Fibroblast of lung (primary cell): ENCODE measurements around the gene HUNK.

Experiments
- EZH2 ChIP-seq: IDR thresholded peaks from 2 replicates; pipeline ENCODE4 v1.5.1; 2012; ENCODE audit warnings: low read length, control low read depth, mild to moderate bottlenecking; ENCODE audit errors: missing control alignments
- TF ChIP-seq, protein P1 (sequence below), 2 donors: IDR thresholded peaks in 1 of 2; conservative IDR thresholded peaks in 1 of 2; 1 replicate in 1 of 2; 2 replicates in 1 of 2; pipeline ENCODE4 v1.5.1; 2011 to 2012; ENCODE audit warnings: low read length in 2 of 2, control low read depth in 1 of 2, inconsistent platforms in 1 of 2, low read depth in 1 of 2, mild to moderate bottlenecking in 1 of 2

DNA sequence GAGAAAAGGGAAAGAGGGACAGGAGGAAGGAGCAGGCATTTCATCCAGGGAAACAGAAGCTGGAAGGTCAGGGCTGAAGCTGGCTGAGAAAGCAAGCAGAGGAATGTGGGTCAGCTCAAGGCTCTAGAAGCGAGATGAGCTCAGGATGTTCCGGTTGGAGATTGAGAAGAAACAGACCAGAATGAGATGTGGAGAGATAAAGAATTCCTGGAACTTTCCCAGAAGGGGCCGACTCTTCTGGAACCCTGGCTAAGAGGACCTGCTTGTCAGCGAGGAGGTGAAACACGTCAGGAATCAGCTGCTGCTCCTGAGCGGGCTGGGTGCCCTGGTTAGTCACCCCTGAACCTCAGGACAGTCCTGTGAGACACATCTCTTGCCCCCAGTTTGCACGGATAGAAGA lies 75.9 kb downstream of the HUNK start:
- TF ChIP-seq, protein P1, sequence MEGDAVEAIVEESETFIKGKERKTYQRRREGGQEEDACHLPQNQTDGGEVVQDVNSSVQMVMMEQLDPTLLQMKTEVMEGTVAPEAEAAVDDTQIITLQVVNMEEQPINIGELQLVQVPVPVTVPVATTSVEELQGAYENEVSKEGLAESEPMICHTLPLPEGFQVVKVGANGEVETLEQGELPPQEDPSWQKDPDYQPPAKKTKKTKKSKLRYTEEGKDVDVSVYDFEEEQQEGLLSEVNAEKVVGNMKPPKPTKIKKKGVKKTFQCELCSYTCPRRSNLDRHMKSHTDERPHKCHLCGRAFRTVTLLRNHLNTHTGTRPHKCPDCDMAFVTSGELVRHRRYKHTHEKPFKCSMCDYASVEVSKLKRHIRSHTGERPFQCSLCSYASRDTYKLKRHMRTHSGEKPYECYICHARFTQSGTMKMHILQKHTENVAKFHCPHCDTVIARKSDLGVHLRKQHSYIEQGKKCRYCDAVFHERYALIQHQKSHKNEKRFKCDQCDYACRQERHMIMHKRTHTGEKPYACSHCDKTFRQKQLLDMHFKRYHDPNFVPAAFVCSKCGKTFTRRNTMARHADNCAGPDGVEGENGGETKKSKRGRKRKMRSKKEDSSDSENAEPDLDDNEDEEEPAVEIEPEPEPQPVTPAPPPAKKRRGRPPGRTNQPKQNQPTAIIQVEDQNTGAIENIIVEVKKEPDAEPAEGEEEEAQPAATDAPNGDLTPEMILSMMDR (conservative IDR thresholded peaks at IDR 0.05 in 1 of 2, IDR thresholded peaks at IDR 0.05 in 1 of 2; ENCODE audit: low read depth in 1 of 2, low read length in 2 of 2): no peak
- TF ChIP-seq EZH2: no peak
